ENCODE measurements around the gene MRTFA.

GRCh38 chr22:40511604-40512003 lies 124.9 kb downstream of the MRTFA start:
- TF ChIP-seq, protein P1, sequence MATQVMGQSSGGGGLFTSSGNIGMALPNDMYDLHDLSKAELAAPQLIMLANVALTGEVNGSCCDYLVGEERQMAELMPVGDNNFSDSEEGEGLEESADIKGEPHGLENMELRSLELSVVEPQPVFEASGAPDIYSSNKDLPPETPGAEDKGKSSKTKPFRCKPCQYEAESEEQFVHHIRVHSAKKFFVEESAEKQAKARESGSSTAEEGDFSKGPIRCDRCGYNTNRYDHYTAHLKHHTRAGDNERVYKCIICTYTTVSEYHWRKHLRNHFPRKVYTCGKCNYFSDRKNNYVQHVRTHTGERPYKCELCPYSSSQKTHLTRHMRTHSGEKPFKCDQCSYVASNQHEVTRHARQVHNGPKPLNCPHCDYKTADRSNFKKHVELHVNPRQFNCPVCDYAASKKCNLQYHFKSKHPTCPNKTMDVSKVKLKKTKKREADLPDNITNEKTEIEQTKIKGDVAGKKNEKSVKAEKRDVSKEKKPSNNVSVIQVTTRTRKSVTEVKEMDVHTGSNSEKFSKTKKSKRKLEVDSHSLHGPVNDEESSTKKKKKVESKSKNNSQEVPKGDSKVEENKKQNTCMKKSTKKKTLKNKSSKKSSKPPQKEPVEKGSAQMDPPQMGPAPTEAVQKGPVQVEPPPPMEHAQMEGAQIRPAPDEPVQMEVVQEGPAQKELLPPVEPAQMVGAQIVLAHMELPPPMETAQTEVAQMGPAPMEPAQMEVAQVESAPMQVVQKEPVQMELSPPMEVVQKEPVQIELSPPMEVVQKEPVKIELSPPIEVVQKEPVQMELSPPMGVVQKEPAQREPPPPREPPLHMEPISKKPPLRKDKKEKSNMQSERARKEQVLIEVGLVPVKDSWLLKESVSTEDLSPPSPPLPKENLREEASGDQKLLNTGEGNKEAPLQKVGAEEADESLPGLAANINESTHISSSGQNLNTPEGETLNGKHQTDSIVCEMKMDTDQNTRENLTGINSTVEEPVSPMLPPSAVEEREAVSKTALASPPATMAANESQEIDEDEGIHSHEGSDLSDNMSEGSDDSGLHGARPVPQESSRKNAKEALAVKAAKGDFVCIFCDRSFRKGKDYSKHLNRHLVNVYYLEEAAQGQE (IDR thresholded peaks at IDR 0.05), result no peak
- TF ChIP-seq JUND (IDR thresholded peaks at IDR 0.05) (no peak), CTCF (IDR thresholded peaks at IDR 0.05; ENCODE audit: low read depth, low read length, missing input control) (no peak), GABPA (IDR thresholded peaks at IDR 0.05 in 1 of 2, conservative IDR thresholded peaks at IDR 0.05 in 1 of 2) (no peak), MAX (IDR thresholded peaks at IDR 0.05) (no peak)
